Measurements from ENCODE around the gene AHSP.

GRCh38 chr16:31493506-31494125, 34.1 kb upstream of the AHSP start:
- TF ChIP-seq CTCF (conservative IDR thresholded peaks at IDR 0.05; ENCODE audit: low read length), result no peak
- no peak for TF ChIP-seq EZH2phosphoT487 (IDR thresholded peaks at IDR 0.05; ENCODE audit: borderline replicate concordance)
